ENCODE data around the gene PAQR8. TPM values are rescaled to one million over a fixed set of nuclear protein-coding genes. Genes with fewer than 3 reads are reported as not detected.

The PAQR8 gene
- polyA plus RNA-seq, 1 donor from 2014 or later, result 1.8 TPM

DNA sequence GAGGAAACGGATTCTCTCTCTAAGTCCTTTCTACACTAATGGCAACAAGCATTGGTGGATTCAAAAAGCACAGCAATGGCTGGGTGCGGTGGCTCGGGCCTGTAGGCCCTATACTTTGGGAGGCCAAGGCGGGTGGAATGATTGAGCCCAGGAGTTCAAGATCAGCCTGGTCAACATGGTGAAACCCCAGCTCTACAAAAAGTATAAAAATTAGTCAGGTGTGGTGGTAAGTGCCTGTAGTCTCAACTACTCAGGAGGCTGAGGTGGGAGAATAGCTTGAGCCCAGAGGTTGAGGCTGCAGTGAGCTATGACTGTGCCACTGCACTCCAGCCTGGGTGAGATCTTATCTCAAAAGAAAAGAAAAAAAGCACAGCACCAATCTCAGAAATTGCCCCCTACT is 19.3 kb downstream of the PAQR8 start:
- Histone ChIP-seq H3K9me2 (ENCODE audit: insufficient read depth, low read length) (no peaks in the 10 kb centered on the region), H3F3A (ENCODE audit: insufficient read depth, low read length, poor library complexity, severe bottlenecking) (no peaks in the 10 kb centered on the region), H3K79me2 (replicated peaks; ENCODE audit: insufficient read depth, low read length) (no peaks in the 10 kb centered on the region), H3K4me2 (ENCODE audit: low read length) (no peak overlapping the region), H3K9me3 (ENCODE audit: low read length) (no peaks in the 10 kb centered on the region), H4K20me1 (ENCODE audit: insufficient read depth) (no peaks in the 10 kb centered on the region), H3K4me3 (ENCODE audit: low read length) (no peak overlapping the region), H3K9ac (ENCODE audit: low read length) (no peak overlapping the region), H3K27me3 (ENCODE audit: insufficient read depth, low read depth, low read length) (no peaks in the 10 kb centered on the region), H2AFZ (ENCODE audit: low read depth, low read length) (no peak overlapping the region), H3K27ac (ENCODE audit: low read length) (no peak overlapping the region), H3K36me3 (ENCODE audit: insufficient read depth, low read length) (no peaks in the 10 kb centered on the region)
- TF ChIP-seq, protein P1, sequence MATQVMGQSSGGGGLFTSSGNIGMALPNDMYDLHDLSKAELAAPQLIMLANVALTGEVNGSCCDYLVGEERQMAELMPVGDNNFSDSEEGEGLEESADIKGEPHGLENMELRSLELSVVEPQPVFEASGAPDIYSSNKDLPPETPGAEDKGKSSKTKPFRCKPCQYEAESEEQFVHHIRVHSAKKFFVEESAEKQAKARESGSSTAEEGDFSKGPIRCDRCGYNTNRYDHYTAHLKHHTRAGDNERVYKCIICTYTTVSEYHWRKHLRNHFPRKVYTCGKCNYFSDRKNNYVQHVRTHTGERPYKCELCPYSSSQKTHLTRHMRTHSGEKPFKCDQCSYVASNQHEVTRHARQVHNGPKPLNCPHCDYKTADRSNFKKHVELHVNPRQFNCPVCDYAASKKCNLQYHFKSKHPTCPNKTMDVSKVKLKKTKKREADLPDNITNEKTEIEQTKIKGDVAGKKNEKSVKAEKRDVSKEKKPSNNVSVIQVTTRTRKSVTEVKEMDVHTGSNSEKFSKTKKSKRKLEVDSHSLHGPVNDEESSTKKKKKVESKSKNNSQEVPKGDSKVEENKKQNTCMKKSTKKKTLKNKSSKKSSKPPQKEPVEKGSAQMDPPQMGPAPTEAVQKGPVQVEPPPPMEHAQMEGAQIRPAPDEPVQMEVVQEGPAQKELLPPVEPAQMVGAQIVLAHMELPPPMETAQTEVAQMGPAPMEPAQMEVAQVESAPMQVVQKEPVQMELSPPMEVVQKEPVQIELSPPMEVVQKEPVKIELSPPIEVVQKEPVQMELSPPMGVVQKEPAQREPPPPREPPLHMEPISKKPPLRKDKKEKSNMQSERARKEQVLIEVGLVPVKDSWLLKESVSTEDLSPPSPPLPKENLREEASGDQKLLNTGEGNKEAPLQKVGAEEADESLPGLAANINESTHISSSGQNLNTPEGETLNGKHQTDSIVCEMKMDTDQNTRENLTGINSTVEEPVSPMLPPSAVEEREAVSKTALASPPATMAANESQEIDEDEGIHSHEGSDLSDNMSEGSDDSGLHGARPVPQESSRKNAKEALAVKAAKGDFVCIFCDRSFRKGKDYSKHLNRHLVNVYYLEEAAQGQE (IDR thresholded peaks at IDR 0.05; ENCODE audit: borderline replicate concordance), result no peak
- TF ChIP-seq EP300 (conservative IDR thresholded peaks at IDR 0.05; ENCODE audit: poor library complexity, severe bottlenecking), result no peak
- no peak for TF ChIP-seq EZH2 (IDR thresholded peaks at IDR 0.05; ENCODE audit: borderline replicate concordance, insufficient read depth, low read length, poor library complexity, severe bottlenecking)
- TF ChIP-seq SMC3 (conservative IDR thresholded peaks at IDR 0.05; ENCODE audit: poor library complexity), result no peak
- no peak for TF ChIP-seq POLR2AphosphoS5 (IDR thresholded peaks at IDR 0.05)
- TF ChIP-seq MXI1 (conservative IDR thresholded peaks at IDR 0.05; ENCODE audit: poor library complexity, severe bottlenecking), result no peak
- TF ChIP-seq, protein P2, sequence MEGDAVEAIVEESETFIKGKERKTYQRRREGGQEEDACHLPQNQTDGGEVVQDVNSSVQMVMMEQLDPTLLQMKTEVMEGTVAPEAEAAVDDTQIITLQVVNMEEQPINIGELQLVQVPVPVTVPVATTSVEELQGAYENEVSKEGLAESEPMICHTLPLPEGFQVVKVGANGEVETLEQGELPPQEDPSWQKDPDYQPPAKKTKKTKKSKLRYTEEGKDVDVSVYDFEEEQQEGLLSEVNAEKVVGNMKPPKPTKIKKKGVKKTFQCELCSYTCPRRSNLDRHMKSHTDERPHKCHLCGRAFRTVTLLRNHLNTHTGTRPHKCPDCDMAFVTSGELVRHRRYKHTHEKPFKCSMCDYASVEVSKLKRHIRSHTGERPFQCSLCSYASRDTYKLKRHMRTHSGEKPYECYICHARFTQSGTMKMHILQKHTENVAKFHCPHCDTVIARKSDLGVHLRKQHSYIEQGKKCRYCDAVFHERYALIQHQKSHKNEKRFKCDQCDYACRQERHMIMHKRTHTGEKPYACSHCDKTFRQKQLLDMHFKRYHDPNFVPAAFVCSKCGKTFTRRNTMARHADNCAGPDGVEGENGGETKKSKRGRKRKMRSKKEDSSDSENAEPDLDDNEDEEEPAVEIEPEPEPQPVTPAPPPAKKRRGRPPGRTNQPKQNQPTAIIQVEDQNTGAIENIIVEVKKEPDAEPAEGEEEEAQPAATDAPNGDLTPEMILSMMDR (IDR thresholded peaks at IDR 0.05; ENCODE audit: poor library complexity, severe bottlenecking), result no peak
- no peak for TF ChIP-seq TAF1 (IDR thresholded peaks at IDR 0.05; ENCODE audit: low read depth)
- no peak for TF ChIP-seq RAD21 (conservative IDR thresholded peaks at IDR 0.05)

DNA sequence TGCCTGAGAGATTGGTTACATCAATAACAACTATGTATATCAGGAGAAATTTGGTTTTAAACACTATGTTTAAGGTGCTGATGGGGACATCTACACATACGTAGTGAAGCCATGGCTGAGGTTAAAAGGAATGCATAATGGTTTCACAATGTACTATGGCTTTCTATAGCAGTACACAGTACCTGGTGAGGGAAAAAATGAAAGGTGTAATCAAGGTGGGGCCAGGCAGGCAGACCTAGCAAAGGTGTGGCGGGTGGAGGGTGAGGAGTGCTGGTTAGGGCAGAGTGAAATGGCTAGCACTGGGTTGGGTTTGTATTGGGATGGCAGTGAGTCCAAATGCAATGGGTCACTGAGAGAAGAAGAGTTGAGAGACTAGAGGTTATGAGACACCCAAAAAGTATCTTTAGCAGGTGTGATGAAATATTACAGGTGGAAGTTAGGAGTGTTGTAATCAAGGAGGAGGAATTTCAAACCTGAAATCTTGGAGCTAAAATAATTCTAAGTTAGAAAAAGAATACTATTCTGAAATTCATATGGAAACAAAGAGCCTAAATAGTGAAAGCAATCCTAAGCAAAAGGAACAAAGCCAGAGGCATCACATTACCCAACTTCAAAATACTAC is 22.3 kb downstream of the PAQR8 start:
- TF ChIP-seq RAD21 (conservative IDR thresholded peaks at IDR 0.05), result no peak
- TF ChIP-seq, protein P2 (IDR thresholded peaks at IDR 0.05; ENCODE audit: poor library complexity, severe bottlenecking), result no peak
- TF ChIP-seq, protein P1 (IDR thresholded peaks at IDR 0.05; ENCODE audit: borderline replicate concordance), result no peak
- no peak for TF ChIP-seq POLR2AphosphoS5 (IDR thresholded peaks at IDR 0.05)
- no peak for TF ChIP-seq TAF1 (IDR thresholded peaks at IDR 0.05; ENCODE audit: low read depth)
- no peak for TF ChIP-seq EZH2 (IDR thresholded peaks at IDR 0.05; ENCODE audit: borderline replicate concordance, insufficient read depth, low read length, poor library complexity, severe bottlenecking)
- no peak overlapping the region for H3K4me2 ChIP-seq (ENCODE audit: low read length)
- H3K27me3 ChIP-seq (ENCODE audit: insufficient read depth, low read depth, low read length), result no peaks in the 10 kb centered on the region
- no peaks in the 10 kb centered on the region for H4K20me1 ChIP-seq (ENCODE audit: insufficient read depth)
- H3F3A ChIP-seq (ENCODE audit: insufficient read depth, low read length, poor library complexity, severe bottlenecking), result no peaks in the 10 kb centered on the region
- no peaks in the 10 kb centered on the region for H3K9me3 ChIP-seq (ENCODE audit: low read length)
- H3K36me3 ChIP-seq (ENCODE audit: insufficient read depth, low read length), result no peaks in the 10 kb centered on the region
- H3K9me2 ChIP-seq (ENCODE audit: insufficient read depth, low read length), result no peaks in the 10 kb centered on the region
- H2AFZ ChIP-seq (ENCODE audit: low read depth, low read length), result no peak overlapping the region
- no peak overlapping the region for H3K9ac ChIP-seq (ENCODE audit: low read length)
- H3K27ac ChIP-seq (ENCODE audit: low read length), result no peak overlapping the region
- no peak overlapping the region for H3K4me3 ChIP-seq (ENCODE audit: low read length)
- H3K79me2 ChIP-seq (replicated peaks; ENCODE audit: insufficient read depth, low read length), result no peaks in the 10 kb centered on the region
